ENCODE measurements around the gene NRG2.

DNA sequence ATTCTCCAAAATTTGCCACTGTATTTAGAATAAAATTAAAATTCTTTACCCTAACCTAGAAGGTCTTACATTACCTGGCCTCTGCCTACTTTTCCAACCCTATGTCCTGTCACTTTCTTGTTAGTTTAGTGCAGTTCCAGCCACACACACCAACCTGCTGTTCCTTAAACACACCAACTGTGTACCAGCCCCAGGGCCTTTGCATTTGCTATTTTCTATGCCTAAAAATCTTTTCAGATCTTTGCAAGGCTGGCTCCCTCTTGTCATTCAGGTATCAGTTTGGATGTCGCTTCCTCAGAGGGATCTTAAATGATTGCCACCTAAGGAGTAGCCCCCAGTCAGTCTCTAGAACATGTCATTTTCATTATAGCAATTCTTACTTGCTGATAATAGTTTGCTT is 17.7 kb upstream of the NRG2 start:
- no peak for TF ChIP-seq RAD21 (IDR thresholded peaks at IDR 0.05 in 1 of 2, conservative IDR thresholded peaks at IDR 0.05 in 1 of 2; ENCODE audit: low read depth in 2 of 2, low read length in 2 of 2)
- TF ChIP-seq, protein P1, sequence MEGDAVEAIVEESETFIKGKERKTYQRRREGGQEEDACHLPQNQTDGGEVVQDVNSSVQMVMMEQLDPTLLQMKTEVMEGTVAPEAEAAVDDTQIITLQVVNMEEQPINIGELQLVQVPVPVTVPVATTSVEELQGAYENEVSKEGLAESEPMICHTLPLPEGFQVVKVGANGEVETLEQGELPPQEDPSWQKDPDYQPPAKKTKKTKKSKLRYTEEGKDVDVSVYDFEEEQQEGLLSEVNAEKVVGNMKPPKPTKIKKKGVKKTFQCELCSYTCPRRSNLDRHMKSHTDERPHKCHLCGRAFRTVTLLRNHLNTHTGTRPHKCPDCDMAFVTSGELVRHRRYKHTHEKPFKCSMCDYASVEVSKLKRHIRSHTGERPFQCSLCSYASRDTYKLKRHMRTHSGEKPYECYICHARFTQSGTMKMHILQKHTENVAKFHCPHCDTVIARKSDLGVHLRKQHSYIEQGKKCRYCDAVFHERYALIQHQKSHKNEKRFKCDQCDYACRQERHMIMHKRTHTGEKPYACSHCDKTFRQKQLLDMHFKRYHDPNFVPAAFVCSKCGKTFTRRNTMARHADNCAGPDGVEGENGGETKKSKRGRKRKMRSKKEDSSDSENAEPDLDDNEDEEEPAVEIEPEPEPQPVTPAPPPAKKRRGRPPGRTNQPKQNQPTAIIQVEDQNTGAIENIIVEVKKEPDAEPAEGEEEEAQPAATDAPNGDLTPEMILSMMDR (IDR thresholded peaks at IDR 0.05; ENCODE audit: control extremely low read depth in 1 of 3, insufficient read depth in 1 of 3, low read depth in 1 of 3, low read length in 3 of 3) = no peak
- no peak for TF ChIP-seq POLR2A (IDR thresholded peaks at IDR 0.05; ENCODE audit: control extremely low read depth in 1 of 2, low read depth in 2 of 2, low read length in 2 of 2)
- no peak for TF ChIP-seq ATF3 (IDR thresholded peaks at IDR 0.05; ENCODE audit: insufficient read depth, low read depth, low read length)
- TF ChIP-seq RBBP5 (IDR thresholded peaks at IDR 0.05; ENCODE audit: borderline replicate concordance, low read depth, low read length) = no peak

Data from H1 (cell line).